ENCODE data around the gene IQSEC3. TPM values are rescaled to one million over a fixed set of nuclear protein-coding genes. Genes with fewer than 3 reads are reported as not detected.

The IQSEC3 gene
- total RNA-seq, 1 experiment from 2014 or later, result not detected

- intact Hi-C loops (cut with micrococcal nuclease; ENCODE audit: unreplicated experiment), result no loop called here
- DNase-seq (ENCODE audit: low read depth, low spot score), result no peak
- no TSS peak for BruUV-seq (replicated peaks)
- Histone ChIP-seq H3K9me3 (ENCODE audit: control insufficient read depth, insufficient read depth, low read depth, low read length) (no peaks in the 10 kb centered on the region), H3K4me3 (ENCODE audit: low read depth in 2 of 2, low read length in 2 of 2) (no peak overlapping the region), H3K36me3 (ENCODE audit: control insufficient read depth, insufficient read depth, low read length) (no peaks in the 10 kb centered on the region), H3K27ac (ENCODE audit: low read length) (no peak overlapping the region), H3K4me1 (ENCODE audit: control insufficient read depth, insufficient read depth, low read length) (no peaks in the 10 kb centered on the region), H3K27me3 (ENCODE audit: control insufficient read depth, insufficient read depth, low read length) (no peaks in the 10 kb centered on the region)
- TF ChIP-seq POLR2AphosphoS5 (IDR thresholded peaks at IDR 0.05; ENCODE audit: low read depth, low read length) (no peak), REST (IDR thresholded peaks at IDR 0.05; ENCODE audit: insufficient read depth in 1 of 2, low read depth in 2 of 2, low read length in 1 of 2) (no peak), SIN3A (IDR thresholded peaks at IDR 0.05; ENCODE audit: borderline replicate concordance, insufficient read depth, low read depth, low read length) (no peak), TCF7L2 (IDR thresholded peaks at IDR 0.05; ENCODE audit: low read depth, low read length) (no peak), CTCF (IDR thresholded peaks at IDR 0.05) (no peak)
- POLR2A ChIA-PET, result no interaction called here
- CTCF ChIA-PET, result no interaction called here
- in situ Hi-C loops (cut with HindIII; ENCODE audit: low pct_unique_long_range_greater_than_20kb, low sequenced_read_pairs), result no loop called here
- ATAC-seq, result no peak
Measured at GRCh38 chr12:220946-221550, 154.5 kb downstream of the IQSEC3 start.

- Histone ChIP-seq H3K27ac (ENCODE audit: low read length) (no peak overlapping the region), H3K36me3 (ENCODE audit: control insufficient read depth, insufficient read depth, low read length) (no peaks in the 10 kb centered on the region), H3K4me3 (ENCODE audit: low read depth in 2 of 2, low read length in 2 of 2) (no peak overlapping the region), H3K9me3 (ENCODE audit: control insufficient read depth, insufficient read depth, low read depth, low read length) (no peaks in the 10 kb centered on the region), H3K27me3 (ENCODE audit: control insufficient read depth, insufficient read depth, low read length) (no peaks in the 10 kb centered on the region), H3K4me1 (ENCODE audit: control insufficient read depth, insufficient read depth, low read length) (no peaks in the 10 kb centered on the region)
- POLR2A ChIA-PET, result no interaction called here
- no TSS peak for BruUV-seq (replicated peaks)
- DNase-seq (ENCODE audit: low read depth, low spot score) (no peak), ATAC-seq (no peak)
- in situ Hi-C loops (cut with HindIII; ENCODE audit: low pct_unique_long_range_greater_than_20kb, low sequenced_read_pairs), result no loop called here
- no peak for TF ChIP-seq CTCF (IDR thresholded peaks at IDR 0.05)
- no peak for TF ChIP-seq SIN3A (IDR thresholded peaks at IDR 0.05; ENCODE audit: borderline replicate concordance, insufficient read depth, low read depth, low read length)
- TF ChIP-seq REST (IDR thresholded peaks at IDR 0.05; ENCODE audit: insufficient read depth in 1 of 2, low read depth in 2 of 2, low read length in 1 of 2), result no peak
- no peak for TF ChIP-seq TCF7L2 (IDR thresholded peaks at IDR 0.05; ENCODE audit: low read depth, low read length)
- CTCF ChIA-PET, result no interaction called here
- intact Hi-C loops (cut with micrococcal nuclease; ENCODE audit: unreplicated experiment), result no loop called here
Measured at GRCh38 chr12:221736-222135, 155.2 kb downstream of the IQSEC3 start.
